ENCODE measurements around the gene RIC8A.

- no peak for TF ChIP-seq CTCF (IDR thresholded peaks at IDR 0.05)
- no peak for TF ChIP-seq EP300 (IDR thresholded peaks at IDR 0.05)
Measured at GRCh38 chr11:211741-212140, 4.2 kb downstream of the RIC8A start.
